Raji (cell line): ENCODE data around the gene MTHFD1.
A peak's percentile ranks its signal among the peaks of the same experiment; 100 is the strongest.

ENCODE experiments used
- POLR2A ChIP-seq: IDR thresholded peaks from 2 replicates; pipeline ENCODE4 v1.6.1; 2011; ENCODE audit warnings: low read depth, low read length, control low read depth; ENCODE audit not compliant: insufficient read depth

Gene MTHFD1

DNA sequence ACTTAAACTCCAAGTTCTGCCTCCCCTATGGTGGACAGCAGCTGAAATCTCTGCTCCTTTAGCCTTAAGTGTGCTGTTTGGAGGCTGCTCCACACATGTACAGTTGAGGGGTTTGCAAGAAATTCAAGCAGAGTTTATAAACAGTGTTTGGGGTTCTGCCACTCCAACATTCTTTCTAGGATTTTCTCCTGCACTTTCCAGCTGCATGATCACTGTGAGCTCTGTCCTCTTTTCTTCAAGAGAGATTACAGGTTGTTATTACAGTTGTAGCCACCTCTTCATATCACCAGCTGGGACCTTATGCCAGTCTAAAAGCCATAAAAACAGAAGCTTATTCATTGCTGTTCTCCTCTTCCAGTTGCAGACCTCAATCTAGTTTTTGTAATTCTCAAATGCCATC is 107.1 kb downstream of the MTHFD1 start:
- no peak for TF ChIP-seq POLR2A

DNA sequence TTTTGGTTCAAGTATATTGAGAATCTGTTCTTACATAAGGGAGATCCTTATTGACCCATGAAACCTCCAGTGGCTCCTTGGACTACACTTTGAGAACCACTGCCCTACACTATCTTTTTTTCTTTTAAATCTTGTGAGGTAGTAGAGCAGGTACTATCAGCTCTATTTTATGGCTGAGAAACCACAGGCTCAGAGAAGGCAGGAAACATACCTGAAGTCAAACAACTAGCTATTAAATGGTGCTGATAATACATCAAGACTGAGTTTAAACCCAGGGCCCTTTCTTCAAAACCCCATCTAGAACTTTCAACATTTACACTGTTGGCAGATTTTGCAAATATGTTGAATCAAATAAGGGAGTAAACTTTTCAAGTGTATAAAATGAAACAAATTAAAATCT is 108.6 kb downstream of the MTHFD1 start:
- TF ChIP-seq POLR2A, result no peak

DNA sequence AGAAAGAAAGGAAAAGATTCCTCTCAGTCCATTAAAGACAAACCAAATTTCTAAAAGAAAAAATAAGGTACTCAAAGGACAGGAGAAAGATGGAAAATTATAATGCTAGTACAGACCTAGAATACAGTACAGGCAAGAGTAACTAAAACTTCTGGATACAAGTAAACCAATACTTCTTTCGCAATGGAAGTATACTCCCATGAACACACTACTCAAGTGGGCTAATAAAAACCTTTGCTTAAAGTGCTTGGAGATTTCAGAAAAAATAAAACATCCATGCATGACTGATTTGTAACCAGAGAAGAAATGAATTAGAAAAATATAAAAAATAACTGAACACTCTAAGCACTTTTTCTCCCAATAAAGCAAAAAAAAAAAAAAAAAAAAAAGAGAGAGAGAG is 111.9 kb downstream of the MTHFD1 start:
- no peak for TF ChIP-seq POLR2A

DNA sequence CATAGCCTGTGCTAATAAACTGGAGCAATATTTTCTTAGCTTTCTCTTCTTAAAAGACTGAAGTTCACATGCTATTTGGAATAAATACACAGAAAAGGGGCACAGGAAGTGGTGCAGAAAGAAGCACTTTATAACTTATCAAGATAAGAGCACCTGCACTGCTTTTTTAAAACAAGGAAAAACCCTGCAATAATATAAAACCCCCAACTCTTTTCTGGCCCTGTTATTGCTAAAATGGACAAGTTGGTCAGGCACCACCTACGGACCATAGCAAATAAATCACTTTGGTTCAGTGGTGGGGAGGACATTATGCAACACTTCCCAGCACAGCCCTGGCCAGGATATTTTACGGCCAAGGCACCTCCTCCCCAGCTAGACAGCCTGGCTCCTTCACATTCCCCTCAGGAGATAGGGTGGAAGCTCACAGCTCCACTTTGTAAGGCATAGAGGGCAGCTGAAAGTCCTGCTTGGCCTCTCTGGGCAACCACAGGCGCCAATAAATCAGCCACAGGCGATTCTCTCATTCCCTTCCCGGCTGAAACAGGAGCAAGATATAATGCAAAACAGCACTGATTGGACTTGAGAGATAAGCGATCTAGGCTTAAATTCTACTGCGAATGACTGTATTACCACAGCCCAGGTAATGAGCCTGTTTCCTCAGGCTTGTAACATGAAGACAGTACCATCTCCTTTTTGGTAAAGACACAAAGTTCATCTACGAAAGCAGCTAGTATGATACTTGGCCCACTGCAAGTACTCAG is 113.4 kb downstream of the MTHFD1 start:
- TF ChIP-seq POLR2A, result no peak

DNA sequence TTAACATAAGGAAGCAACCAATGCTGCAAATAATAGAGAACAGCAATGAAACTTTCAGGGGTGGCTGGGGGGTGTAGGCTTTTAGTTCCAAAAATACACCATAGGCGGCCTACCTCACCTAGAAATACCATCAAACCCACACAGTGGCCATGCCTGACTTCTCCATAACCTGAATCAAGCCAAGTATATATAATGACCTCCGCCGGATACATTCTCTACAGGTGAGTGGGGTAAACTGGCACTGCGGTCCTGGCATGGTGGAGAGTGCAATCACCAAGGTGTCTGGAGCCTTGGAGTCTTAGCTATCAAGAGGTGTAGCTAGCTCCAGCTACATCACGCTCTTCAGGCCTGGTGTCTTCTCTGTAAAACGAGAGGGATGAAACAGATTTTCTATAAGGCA is 114.3 kb downstream of the MTHFD1 start:
- TF ChIP-seq POLR2A, result 0 out of 2 replicates have a peak, but pooled peaks have one; percentile 28

DNA sequence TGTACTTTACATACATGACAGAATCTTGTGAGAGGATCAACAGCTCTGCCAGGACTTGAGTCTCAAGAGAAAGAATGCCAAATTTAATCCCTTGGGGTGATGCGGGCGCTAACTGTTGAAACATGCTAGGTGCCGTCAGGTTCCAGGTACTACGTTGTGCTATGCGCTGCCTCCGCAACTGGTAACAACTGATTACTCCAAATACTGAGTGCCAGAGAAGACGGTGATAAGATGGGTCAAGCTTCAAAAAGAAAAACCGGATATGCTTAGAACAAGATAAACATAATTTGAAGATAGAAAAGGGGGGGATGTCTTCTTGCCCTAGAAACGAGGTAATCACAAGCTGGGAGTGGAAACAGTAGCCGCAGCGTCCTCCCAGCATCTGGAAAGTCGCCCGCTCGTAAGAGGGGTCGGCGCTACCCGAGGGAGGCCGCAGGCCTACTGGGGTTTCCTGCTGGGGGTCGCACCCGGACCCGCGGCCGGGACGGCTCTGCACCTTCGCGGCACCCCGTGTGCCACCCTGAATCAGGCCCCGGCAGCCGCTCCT is 114.8 kb downstream of the MTHFD1 start:
- TF ChIP-seq POLR2A, result no peak

DNA sequence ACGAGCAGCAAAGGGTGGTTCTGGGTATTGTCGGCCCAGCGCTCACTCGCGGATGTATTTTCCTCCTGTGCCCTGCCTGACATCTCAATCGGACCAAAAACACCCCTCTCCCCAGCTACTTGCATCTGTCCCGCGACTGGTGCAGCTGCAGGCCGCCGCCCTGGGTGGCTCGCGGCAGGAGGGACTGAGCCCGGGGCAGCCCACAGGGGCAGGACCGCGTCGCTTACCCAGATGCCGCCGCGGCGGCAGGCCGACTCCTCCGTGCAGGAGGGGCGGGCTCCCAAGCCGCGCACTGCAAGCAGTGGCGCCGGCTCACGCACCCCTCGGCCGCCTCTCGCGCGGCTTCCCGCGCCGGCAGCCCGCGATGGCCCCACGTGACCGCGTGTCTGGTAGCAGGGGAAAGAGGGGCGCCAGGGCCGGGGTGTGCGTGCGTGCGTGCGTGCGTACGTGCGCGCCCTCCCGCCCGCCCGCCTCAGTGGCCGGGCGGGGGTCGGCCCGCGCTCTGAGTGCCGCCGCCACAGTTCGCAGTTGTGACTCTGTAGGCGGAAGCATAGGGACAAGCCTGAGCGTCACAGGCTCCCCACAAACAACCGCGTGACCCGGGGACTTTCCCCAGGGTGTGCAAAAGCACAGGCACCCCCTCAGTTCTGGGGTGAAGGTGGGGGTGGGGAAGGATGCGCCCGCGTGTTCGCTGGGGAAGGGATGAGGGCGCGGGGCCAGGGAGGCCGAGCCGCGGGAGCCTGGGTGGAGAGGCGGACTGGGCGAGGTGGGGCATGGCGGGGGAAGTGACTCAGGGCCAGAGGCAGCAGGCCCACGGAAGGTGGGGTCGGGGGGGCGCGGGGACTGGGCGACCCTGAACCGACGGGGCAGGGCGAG is 115.5 kb downstream of the MTHFD1 start, which contains the start of gene ZBTB25:
ZBTB25 (minus strand) TSS at position 405 of the 876 bp plus-strand sequence. CDS start 13,305 bp downstream, outside the sequence.
- peak; percentile 83 for TF ChIP-seq POLR2A

DNA sequence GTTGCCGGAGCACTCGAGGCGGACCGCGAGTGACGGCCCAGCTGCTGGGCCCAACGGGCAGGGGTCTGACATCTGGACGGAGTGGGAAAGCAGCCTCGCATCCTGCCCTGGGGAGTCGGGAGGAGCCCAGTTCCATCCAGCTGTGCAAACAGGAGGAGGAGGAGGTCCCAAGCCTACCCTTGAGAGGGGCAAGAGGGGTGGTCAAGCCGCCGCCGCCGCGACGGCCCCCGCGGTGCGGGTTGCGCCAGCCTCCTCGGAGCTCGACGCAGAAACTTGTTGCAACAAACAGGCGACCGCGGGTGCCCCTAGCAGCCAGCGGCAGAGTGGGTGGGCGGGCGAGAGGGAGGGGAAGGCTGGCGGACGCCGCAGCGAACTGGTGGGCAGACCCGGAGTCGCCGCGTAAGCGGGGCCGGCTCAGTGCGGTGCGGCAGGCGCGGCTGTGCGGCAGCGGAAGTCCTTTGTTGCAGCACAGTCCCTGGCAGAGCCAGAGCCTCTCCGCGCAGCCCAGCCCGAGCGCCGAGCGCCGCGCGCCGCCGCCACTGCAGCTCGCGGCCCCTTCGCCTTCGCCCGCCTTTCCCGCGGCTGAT is 116.2 kb downstream of the MTHFD1 start, which contains the start of gene ZBTB1:
ZBTB1 (plus strand) TSS at position 461 of the 587 bp plus-strand sequence. CDS start 16,735 bp downstream, outside the sequence.
- peak; percentile 79 for TF ChIP-seq POLR2A

DNA sequence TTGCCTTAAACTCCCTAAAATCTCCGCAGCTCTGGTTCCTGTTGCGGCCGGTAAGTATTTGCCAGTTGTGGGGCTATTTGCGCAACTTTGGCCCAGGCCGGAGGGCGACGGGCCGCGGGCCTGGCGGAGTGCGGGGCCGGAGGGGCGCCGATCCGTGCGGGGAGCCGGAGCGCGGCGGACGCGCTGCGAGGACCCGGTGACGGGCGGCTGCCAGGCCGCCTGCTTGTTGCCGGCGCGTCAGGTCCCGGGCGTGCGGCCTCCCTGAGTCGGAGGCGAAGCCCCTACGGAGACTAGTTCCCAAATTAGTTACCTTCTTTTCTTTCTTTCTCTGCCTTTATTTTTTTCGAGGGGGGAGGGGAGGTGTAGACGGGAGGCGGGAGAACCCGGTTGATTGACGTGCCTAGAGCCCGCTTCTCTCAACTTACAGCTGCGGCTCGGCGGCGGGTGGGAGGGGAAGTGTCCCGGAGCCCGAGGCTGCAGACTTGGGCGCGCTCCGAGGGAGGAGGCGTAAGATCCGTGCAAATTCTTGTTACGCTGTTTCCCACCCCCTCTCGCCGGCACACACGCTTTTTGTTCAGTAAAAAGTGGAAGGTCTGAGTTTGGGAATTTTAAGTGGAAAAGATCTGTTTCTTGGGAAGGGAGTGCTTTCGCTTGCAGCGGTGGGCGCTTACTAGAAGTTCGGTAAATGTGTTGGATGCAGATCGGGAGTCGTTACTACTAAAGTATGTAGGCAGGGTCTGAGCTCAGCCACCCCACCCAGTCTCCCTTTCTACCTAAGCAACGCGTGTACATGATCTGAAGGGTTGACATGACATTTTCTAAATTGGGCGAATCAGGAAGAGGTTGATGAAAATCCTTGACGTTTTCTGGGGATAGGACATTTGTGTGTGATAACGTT is 117.0 kb downstream of the MTHFD1 start:
- TF ChIP-seq POLR2A, result peak; percentile 31; the same call in 1 of the 2 replicates

DNA sequence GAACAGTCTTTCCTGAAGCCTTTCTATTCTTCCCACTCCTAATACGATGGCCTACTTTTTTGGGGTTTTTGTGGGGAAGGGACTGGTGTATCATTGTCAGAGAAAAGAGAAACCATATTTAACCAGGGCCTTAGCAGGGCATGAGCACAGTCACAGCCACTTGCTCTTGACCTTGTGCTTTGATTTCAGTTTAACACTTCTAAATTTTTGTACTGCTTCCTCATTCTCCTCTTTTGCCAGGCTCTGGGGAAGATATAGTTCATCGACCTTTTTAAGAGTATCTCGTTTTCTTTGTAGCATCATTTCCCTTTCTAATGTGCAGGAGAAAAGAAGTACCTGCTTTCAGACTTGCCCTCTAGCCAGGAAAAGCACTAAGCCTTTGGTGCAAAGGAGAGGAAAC is 118.6 kb downstream of the MTHFD1 start:
- TF ChIP-seq POLR2A, result no peak

DNA sequence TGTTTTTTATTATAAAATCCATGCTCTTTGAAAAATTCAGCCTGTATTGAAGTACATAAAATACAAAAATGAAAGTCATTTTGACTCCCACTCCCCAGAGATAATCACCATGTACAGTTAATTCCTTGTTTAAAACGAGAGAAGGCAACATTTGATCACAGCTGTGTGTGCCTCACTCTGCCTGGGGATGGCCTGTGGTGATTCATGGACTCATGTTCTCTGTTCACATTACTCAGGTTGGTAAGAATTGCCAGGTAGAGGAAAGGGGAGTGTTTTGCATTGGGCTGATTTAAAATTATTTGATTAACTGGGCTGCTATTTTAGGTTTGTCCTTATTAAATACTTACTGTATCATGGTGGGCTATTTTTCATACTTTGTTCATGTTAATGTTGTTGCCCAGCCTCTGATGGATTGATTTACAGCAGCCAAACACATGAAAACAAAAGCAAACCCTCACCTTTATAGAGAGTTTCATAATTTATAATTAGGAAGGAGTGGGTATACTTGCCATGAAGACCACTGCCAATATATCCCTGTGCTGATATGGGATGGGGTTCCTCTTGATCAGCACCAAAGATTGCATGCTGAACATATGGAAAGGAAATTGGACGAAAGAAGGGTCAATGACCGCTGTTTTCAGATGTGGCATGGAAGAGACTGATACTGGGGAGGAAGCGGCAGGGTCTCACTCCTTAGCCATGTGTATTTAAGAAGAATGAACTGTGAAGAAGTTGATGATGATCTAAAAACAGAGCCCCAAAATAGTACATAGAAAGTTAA is 119.4 kb downstream of the MTHFD1 start:
- no peak for TF ChIP-seq POLR2A

DNA sequence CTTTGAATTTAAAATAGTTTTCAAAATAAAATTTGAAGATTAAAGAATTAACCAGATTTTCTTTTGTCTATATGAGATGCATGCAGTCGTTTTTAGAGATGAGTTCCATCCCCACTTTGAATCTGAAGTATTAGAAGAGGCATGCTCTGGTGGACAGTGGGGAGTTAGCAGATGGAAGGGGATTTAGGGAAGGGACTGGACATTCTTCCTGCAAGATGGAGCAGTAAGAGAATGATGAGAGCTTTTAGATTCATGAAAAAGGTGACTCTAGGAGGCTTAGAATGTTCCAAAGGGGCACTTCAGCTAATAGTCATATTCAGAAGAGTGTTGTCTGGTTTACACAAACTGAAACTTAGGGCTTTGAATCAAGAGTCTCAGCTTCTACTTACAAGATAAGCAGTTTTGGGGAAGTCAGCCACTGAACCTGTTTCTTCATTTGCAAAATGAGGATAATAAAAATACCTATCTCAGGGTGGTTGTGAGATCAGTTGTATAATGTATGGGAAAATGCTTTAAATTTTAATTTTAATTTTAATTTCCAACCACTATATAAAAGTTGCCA is 120.1 kb downstream of the MTHFD1 start:
- no peak for TF ChIP-seq POLR2A

DNA sequence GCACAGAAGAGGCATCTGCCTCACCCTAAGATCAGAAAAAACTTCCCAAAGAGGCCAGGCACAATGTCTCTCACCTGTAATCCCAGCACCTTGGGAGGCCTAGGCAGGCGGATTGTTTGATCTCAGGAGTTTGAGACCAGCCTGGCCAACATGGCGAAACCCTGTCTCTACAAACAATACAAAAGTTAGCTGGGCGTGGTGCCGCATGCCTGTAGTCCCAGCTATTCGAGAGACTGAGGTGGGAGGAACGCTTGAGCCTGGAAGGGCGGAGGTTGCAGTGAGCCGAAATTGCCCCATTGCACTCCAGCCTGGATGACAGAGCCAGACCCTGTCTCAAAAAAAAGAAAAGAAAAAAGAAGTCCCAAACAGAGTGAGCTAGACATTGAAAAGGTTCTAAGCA is 120.9 kb downstream of the MTHFD1 start:
- no peak for TF ChIP-seq POLR2A
